HG03460 (cell line): ENCODE results near the gene KIAA0040.

Source experiments
- ATAC-seq: cut with Tn5 transposase; IDR thresholded peaks from one replicate; pipeline ENCODE4 v1.9.1; 2021; ENCODE audit not compliant: unreplicated experiment

Gene KIAA0040

DNA sequence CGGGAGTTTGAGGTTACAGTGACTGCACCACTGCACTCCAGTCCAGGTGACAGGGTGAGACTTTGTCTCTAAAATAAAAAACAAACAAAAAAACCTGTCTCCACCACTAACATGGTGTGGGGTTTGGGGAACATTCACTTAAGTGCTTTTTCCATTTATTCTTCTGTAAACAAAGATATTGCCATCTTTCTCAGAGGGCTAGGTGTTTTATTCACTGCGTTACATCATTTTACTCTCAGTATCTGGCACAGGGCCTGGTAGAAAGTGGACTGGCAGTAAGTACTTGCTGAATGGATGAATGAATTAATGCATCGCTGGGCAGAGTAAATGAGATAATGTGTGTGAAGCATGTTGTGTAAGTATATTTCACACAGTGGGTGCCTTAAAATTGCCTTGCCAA is 20.1 kb downstream of the KIAA0040 start:
- no peak for ATAC-seq

DNA sequence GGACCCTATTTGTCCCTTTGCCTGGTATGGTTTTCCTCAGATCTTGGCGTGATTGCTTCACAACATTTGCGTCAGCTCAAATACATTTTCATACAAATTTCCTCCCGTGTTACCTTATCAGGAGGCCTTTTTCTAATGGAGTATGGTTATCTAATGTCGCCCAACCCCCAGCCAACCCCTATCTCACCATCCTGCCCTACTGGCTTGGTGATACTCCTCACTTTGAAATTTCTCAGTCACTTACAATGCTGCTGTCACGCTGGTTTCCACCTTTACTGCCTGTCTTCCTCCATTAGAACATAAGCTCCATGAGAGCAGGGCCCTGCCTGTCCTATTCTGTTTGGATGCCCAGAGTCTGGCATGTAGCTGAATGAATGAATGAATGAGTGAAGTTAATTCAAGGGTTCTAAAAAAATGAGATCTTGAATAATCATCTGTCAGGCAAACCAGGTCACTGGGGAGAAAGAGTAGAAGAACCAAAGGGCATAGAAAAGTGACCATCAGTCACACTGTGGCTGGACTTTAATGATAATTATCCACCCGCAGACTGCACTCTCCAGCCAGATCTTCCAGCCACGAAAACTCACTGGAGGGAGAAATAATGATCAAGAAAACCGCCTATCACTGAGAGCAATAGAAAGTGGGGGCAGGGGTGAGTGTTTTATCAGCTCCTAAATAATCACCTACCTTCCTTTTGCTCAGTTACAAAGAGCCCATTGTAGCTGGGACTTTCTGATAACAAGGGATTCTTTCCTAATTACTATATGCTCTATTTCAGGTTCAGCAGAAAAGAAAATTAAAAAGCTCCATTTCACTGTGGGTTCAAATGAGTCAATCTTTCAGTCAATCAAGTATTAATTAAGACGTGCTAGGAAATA is 21.3 kb downstream of the KIAA0040 start:
- no peak for ATAC-seq

- no peak for ATAC-seq
Observed at GRCh38 chr1:175169286-175170018, 23.1 kb downstream of the KIAA0040 start.

DNA sequence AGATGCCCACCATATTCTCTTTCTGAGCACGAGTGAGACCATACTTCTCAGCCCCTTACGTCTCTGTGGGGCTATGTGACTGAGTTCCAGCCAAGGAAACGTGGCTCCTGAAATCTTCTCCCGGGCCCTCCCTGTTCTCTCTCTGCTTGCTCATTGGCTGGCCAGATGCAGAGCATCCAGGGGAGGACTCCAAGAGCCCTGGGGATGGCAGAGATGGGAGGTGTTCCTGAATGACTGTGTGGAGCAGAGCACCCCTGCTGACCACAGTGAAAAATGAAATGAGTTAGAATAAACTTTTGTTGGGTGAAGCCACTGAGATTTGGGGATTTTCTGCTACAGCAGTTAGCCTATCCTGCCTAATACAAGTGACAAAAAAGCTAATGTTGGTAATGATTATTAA is 23.8 kb downstream of the KIAA0040 start:
- no peak for ATAC-seq

DNA sequence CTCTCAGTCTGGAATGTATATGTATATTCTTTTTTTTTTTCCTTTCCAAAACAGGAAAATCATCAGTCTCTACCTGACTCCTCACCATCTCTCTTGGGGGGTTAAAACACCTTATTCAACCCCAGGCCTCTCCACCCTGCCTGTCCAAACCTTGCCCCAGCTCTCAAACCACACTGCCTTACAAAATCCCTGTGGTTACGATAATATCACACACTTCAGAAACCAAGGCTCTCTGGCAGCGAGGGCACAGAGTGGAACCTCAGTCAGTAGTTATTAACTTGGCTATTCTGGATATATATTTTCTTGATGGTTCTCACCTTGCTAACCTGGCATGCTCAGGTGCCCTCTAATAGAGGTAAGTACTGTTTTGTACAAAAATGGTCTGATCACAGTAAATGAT is 24.7 kb downstream of the KIAA0040 start:
- no peak for ATAC-seq

GRCh38 chr1:175166746-175167145 is 25.8 kb downstream of the KIAA0040 start:
- ATAC-seq: no peak

- ATAC-seq: no peak
Observed at GRCh38 chr1:175164751-175165150, 27.8 kb downstream of the KIAA0040 start.

GRCh38 chr1:175163702-175164101 is 28.9 kb downstream of the KIAA0040 start:
- no peak for ATAC-seq

DNA sequence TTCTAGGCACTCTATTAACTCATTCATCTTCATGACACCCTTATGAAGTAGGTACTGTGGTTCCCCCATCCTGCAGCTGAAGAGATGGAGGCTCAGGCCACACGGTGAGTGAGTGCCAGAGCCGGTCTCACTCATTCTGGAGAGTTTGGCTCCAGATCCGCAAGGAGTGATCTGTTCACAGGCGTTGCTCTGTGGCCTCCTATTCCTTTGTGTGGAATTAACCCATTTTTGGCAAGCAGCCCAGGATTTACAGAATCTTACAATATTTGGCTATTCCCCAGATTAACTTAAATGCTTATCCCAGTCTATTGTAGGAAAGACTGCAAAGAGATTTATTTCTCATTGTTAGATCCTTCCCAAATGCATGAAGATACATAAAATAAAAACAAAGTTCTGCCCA is 29.6 kb downstream of the KIAA0040 start:
- ATAC-seq: no peak

GRCh38 chr1:175158170-175158591 is 34.4 kb downstream of the KIAA0040 start:
- ATAC-seq: no peak

DNA sequence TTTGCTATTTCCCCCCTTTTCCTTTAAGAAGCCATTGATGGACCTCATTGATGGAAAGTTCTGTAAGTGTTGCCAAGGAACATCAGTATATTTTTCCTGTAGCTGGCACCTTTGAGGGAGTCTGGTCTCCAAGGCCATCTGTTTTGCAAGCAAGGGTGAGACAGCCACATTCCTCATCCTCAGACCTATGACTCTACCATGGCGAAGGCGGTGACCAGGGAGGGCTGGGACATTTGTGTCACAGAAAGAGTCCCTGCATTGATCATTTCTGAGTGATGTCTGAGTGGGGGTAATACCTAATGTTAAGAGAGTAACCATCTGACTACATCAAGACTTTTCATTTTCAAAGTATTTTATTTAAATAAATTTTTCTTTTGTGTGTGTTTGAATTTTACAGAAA is 35.4 kb downstream of the KIAA0040 start:
- no peak for ATAC-seq

DNA sequence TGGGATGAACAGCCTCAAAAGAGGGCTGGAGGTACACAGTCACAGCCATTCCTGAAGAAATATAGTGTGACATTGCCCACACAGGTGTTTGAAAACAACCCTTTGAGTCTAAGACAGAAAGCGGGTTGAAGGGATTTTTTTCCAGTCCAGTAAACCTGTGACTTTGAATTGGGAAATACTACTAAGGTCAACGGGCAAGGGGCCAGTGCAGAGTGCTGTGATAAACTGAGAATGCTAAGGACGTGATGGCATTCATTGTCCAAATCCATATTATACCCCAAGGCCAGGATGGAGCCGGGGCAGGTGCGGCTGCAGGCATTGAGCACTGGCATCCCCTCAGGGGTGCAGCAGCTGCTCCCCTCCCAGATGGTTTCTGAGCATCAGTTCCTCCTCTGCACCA is 36.6 kb downstream of the KIAA0040 start:
- ATAC-seq: no peak

DNA sequence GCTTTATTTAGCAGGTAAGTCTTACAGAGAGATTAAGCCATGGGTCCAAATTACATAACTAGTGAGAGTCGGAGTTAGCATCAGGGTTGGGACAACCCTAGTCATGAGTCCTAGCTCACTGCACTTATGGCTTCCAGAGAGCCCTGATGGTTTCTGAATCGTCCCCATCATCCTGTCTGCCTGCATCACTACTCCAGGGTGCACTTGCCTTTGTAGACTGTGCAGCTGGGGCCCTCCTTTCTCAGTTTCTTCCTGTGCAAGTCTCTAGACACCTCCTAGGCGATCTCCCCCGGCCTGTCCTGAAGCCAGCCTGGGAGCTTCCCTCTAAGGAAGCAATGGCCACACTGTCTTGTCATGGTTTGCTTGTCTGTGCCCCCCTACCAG is 37.1 kb downstream of the KIAA0040 start:
- ATAC-seq: no peak

DNA sequence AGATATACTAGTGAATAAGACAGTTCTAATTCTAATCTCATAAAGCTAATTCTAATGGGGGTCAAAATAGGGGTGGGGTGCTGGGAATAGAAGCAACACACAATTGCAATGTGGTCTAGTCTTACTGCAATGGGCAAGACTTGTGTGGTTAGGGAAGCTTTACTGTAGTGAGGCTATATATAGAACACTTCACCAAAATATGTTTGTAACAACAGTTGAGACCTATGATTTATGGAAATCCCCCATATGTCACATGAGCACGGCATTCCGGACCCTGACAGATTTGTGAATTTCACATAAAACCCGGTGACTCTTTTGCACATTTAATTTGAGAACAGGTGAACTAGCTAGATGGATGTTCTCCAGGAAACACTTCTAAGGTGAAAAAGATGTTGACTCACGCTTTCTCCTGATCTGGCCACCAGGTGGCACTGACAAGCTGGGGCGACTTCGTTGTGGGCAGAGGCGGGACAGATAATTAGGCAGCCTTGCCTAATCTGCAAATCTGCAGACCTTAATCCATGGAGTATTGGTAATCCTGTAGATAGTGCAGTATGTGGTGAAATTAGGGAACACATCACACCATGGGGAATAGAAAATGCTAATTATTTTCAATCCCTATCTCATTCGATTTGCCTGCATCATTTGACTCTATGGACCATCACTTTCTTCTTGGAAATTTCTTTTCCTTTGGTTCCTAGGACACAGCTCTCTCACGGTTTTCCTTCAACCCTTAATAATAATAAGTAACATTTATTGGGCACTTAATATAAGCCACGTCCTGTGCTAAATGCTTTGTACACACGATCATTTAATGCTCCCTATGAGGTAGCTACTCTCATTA is 37.7 kb downstream of the KIAA0040 start:
- ATAC-seq: no peak

- ATAC-seq: no peak
Observed at GRCh38 chr1:175152006-175152652, 40.4 kb downstream of the KIAA0040 start.

DNA sequence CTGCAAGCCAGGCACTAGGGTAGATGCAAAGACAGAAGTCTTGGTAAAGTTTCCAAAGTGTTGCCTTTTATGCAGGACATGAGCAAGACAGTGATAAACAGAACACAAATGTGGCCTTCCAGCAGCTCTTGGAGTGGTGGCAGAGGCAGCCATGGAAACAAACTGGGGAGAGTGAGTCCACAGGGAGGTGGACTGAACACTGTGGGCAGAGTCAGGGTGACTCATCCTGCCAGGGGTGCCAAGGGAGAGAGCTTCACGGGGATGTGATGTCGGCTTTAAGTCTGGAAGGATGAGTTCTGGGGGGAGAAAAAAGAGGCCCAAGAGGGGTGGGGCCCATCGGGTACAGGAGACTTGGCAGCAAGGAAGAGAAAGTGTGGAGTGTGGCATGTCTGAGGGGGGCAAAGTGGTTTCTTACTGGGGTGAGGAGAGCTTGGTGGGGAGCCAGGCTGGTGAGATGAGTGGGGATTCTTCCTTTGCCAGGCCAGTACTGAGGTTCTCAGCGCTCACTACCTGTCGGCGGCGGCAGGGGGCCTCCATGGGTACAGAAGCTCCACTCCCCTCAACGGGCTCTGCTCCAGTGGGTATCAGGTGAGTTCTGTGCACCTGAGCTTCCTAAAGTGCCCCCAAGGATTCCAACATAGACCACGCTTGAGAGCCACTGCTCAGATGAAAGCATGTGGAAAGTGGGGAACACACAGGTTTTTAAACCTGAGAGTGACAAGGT is 41.8 kb downstream of the KIAA0040 start:
- ATAC-seq: no peak

DNA sequence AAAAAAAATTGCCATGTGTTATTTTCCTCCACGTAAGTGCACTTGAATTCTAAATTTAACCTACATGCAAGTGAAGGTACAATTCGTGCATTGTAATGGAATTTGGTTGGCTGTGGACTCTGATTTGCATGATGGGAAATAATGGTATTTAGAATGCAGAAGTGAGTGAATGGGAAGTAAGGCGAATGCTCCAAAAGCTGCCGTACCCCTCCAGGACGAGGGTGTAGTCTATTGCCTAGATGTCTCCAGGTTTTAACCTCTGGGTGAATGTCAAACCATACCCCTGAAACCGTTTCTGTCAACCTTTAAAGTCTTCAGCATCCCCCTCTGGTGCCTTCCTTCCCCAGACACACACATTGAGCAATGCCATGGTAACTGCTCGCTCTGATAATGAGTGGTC is 44.5 kb downstream of the KIAA0040 start:
- no peak for ATAC-seq

DNA sequence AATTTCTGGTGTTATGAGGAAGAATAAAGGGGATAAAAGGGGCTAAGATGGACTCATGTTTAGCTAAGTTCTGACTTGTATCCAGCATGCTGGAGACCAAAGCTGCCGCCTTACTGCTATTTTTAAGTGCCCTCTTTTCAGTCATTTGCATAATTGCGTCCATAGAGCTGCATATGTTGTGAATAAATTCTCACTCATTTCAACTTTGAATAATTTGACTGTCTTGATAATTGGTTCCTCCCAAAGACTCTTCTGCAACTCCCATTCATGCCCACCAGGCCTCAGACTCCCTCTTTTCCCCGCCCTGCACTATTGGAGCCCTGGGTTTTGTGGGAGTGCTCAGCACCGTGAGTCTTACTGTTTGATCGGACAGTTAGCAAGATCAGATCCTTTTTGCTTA is 45.0 kb downstream of the KIAA0040 start:
- ATAC-seq: no peak

DNA sequence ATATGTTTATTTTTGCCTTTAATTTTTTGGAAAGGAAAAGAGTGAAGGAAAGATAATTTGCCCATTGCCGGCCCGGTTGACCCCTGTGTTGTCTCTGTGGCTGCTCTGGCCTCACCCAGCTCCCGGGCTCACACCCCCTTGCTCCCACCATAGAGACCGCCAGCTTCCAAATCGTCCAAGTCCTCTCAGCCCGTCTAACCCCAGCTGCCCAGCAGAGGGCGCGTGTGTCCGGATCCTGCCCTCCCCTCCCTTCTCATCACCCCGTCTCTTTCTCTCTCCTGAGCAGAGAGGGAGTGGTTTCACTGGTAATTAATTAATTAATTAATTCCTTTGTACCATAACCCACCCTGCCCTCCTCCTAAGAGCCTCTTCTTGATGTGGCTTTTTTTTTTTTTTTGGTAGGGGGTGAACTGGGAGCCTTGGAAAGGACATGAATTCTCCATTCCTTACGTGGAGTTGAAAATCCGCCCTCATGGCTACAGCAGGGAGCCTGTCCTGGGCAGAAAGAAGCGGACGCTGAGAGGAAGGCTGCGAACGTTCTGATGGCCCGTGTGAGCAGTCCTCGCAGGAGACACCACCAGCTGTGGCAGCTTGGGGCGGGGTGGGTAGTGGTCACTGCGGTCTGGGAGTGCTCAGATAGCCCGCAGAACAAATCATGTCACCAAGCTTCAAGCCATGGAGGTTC is 45.9 kb downstream of the KIAA0040 start:
- no peak for ATAC-seq
